NCI-H345 (cell line): ENCODE measurements around the gene MSTO1.
A peak's percentile ranks its signal among the peaks of the same experiment; 100 is the strongest.
"Not testable (repeated sequence)": the region's sequence is repeated elsewhere in the genome, so short reads cannot be mapped to it uniquely, and the experiment has no call there.

Experiments
- DNase-seq: peaks from one replicate; lab custom pipeline; 2025; lab: John Stamatoyannopoulos, UW

The MSTO1 gene

GRCh38 chr1:155609515-155610256 is at the start of gene MSTO1:
Gene MSTO1 (plus strand): TSS chr1:155610218. CDS start chr1:155610249, 31 bp downstream.
- peak; percentile 100 for DNase-seq

GRCh38 chr1:155561779-155562580 is 48.0 kb upstream of the MSTO1 start:
- DNase-seq = peak; percentile 51

- peak; percentile 99 for DNase-seq
Observed at GRCh38 chr1:155562581-155563376, 47.2 kb upstream of the MSTO1 start, which contains the start of gene ASH1L. Gene ASH1L (minus strand): TSS chr1:155562803. CDS start chr1:155521519, 41,284 bp downstream.

GRCh38 chr1:155563377-155564022 is 46.5 kb upstream of the MSTO1 start:
- not testable (repeated sequence) for DNase-seq

- no peak for DNase-seq
Observed at GRCh38 chr1:155569988-155570592, 39.9 kb upstream of the MSTO1 start.

- DNase-seq = no peak
Observed at GRCh38 chr1:155570593-155570990, 39.4 kb upstream of the MSTO1 start.

- no peak for DNase-seq
Observed at GRCh38 chr1:155574077-155574476, 35.9 kb upstream of the MSTO1 start.

GRCh38 chr1:155575608-155576007 is 34.4 kb upstream of the MSTO1 start:
- not testable (repeated sequence) for DNase-seq

GRCh38 chr1:155583846-155584245 is 26.2 kb upstream of the MSTO1 start:
- not testable (repeated sequence) for DNase-seq

GRCh38 chr1:155589282-155589681 is 20.7 kb upstream of the MSTO1 start:
- DNase-seq = not testable (repeated sequence)

- not testable (repeated sequence) for DNase-seq
Observed at GRCh38 chr1:155590516-155591247, 19.3 kb upstream of the MSTO1 start.

- peak; percentile 87 for DNase-seq
Observed at GRCh38 chr1:155591770-155592169, 18.2 kb upstream of the MSTO1 start.

GRCh38 chr1:155595877-155596474 is 14.0 kb upstream of the MSTO1 start:
- not testable (repeated sequence) for DNase-seq

GRCh38 chr1:155596864-155597263 is 13.2 kb upstream of the MSTO1 start:
- no peak for DNase-seq

GRCh38 chr1:155598842-155599331 is 11.1 kb upstream of the MSTO1 start:
- DNase-seq = no peak

GRCh38 chr1:155599828-155600572 is 10.0 kb upstream of the MSTO1 start:
- DNase-seq = not testable (repeated sequence)

- no peak for DNase-seq
Observed at GRCh38 chr1:155607708-155608107, 2.3 kb upstream of the MSTO1 start.

- DNase-seq = no peak
Observed at GRCh38 chr1:155608888-155609225, 1.2 kb upstream of the MSTO1 start.

GRCh38 chr1:155610257-155610647 is 234 bp downstream of the MSTO1 start:
- DNase-seq = not testable (repeated sequence)
